Esophagus squamous epithelium (tissue), 4 donors: Measurements from ENCODE around the gene TBX2.
"Not testable (repeated sequence)": the region's sequence is repeated elsewhere in the genome, so short reads cannot be mapped to it uniquely, and the experiment has no call there.

Source experiments
- CTCF ChIP-seq, 6 experiments: fragments of 450-650 bp in 4 of 6; fragments of 200-600 bp in 2 of 6; sonication (generic) in 2 of 6; IDR thresholded peaks; one replicate each; pipeline ENCODE4 v1.5.1; 2016 to 2019; ENCODE audit warnings: antibody characterized with exemption in 6 of 6, mild to moderate bottlenecking in 4 of 6, moderate library complexity in 4 of 6
- POLR2A ChIP-seq, 4 donors: fragments of 450-650 bp; IDR thresholded peaks; one replicate each; pipeline ENCODE4 v1.6.1; 2017; ENCODE audit warnings: antibody characterized with exemption in 4 of 4, mild to moderate bottlenecking in 4 of 4, moderate library complexity in 3 of 4

GRCh38 chr17:61359513-61359912, 40.1 kb upstream of the TBX2 start:
- not testable (repeated sequence) for TF ChIP-seq POLR2A, CTCF (IDR thresholded peaks at IDR 0.05)
